CD4-positive, alpha-beta T cell treated with Interleukin-1 beta for 1 hour (primary cell): Measurements from ENCODE around the gene BCS1L.

Experiments used
- DNase-seq, 2 donors: peaks; one replicate each; pipeline ENCODE4 v3.0.0-alpha.2; 2020 to 2022

BCS1L gene

GRCh38 chr2:218662377-218662776 is 2.9 kb downstream of the BCS1L start:
- no peak for DNase-seq

GRCh38 chr2:218662827-218663226 is 3.3 kb downstream of the BCS1L start:
- no peak for DNase-seq

GRCh38 chr2:218663901-218664300 is 4.4 kb downstream of the BCS1L start:
- DNase-seq = no peak

- no peak for DNase-seq
These were observed 5.2 kb downstream of the BCS1L start for GRCh38 chr2:218664653-218665052.

- DNase-seq = no peak
These were observed 11.7 kb downstream of the BCS1L start for GRCh38 chr2:218671097-218671653.

GRCh38 chr2:218671654-218672566 is 12.4 kb downstream of the BCS1L start, which contains the start of the genes RNF25 and STK36:
Gene RNF25 (minus strand): TSS chr2:218672002. CDS start chr2:218671970, 32 bp downstream.
Gene STK36 (plus strand): TSS chr2:218672086. CDS start chr2:218672830, 744 bp downstream.
- DNase-seq = peak; percentile 82 to 83

- DNase-seq = peak in 1 of 2 donors; percentile 61
These were observed 19.6 kb downstream of the BCS1L start for GRCh38 chr2:218679119-218679518.

- no peak for DNase-seq
These were observed 20.6 kb downstream of the BCS1L start for GRCh38 chr2:218680061-218680460.

- peak; percentile 41 to 45 for DNase-seq
These were observed 28.0 kb downstream of the BCS1L start for GRCh38 chr2:218687400-218688060.

GRCh38 chr2:218691234-218691633 is 31.8 kb downstream of the BCS1L start:
- no peak for DNase-seq

- no peak for DNase-seq
These were observed 35.1 kb downstream of the BCS1L start for GRCh38 chr2:218694405-218695145.

GRCh38 chr2:218698885-218699284 is 39.4 kb downstream of the BCS1L start:
- no peak for DNase-seq

- DNase-seq = no peak
These were observed 42.3 kb downstream of the BCS1L start for GRCh38 chr2:218701806-218702205.

- no peak for DNase-seq
These were observed 43.9 kb downstream of the BCS1L start for GRCh38 chr2:218703341-218703740.

GRCh38 chr2:218708086-218708485 is 48.6 kb downstream of the BCS1L start:
- no peak for DNase-seq

- no peak for DNase-seq
These were observed 50.4 kb downstream of the BCS1L start for GRCh38 chr2:218709908-218710307.

GRCh38 chr2:218710334-218710686 is 50.8 kb downstream of the BCS1L start:
- DNase-seq = no peak

GRCh38 chr2:218710687-218711549 is 51.4 kb downstream of the BCS1L start, which contains the start of gene TTLL4:
Gene TTLL4 (plus strand): TSS chr2:218710835. CDS start chr2:218737677, 26,842 bp downstream.
- peak; percentile 99 for DNase-seq

- DNase-seq = no peak
These were observed 52.1 kb downstream of the BCS1L start for GRCh38 chr2:218711550-218711929.
